K562 (cell line): Measurements from ENCODE around the gene ZNF687. TPM values are rescaled to one million over a fixed set of nuclear protein-coding genes. Genes with fewer than 3 reads are reported as not detected.
A peak's percentile ranks its signal among the peaks of the same experiment; 100 is the strongest.

ENCODE experiments used
- DMBX1 ChIP-seq: fragments of 250-450 bp; sonication (Bioruptor Pico); IDR thresholded peaks from 2 replicates; pipeline ENCODE4 v1.8.0; 2022; ENCODE audit warnings: inconsistent platforms, mild to moderate bottlenecking, moderate library complexity, borderline replicate concordance
- ELF4 ChIP-seq: fragments of 450-650 bp; formaldehyde crosslinking; IDR thresholded peaks from 2 replicates; pipeline ENCODE4 v1.4.0; 2022; ENCODE audit warnings: missing genetic modification characterization
- ETS2 ChIP-seq: IDR thresholded peaks from 2 replicates; pipeline ENCODE4 v1.6.1; 2016; ENCODE audit warnings: borderline replicate concordance, missing genetic modification characterization, mild to moderate bottlenecking, moderate library complexity, missing compliant biosample characterization; ENCODE audit not compliant: poor library complexity, severe bottlenecking
- FOXP1 ChIP-seq: sonication (generic); formaldehyde crosslinking; IDR thresholded peaks from 2 replicates; pipeline ENCODE4 v1.8.0; 2022; ENCODE audit warnings: mild to moderate bottlenecking, missing genetic modification reagents
- GTF2F1 ChIP-seq: IDR thresholded peaks from 2 replicates; pipeline ENCODE4 v1.6.1; 2011; ENCODE audit warnings: low read depth, low read length, improper control_type of control experiment
- HNRNPK ChIP-seq: fragments of 200-400 bp; formaldehyde crosslinking; IDR thresholded peaks from one replicate; pipeline ENCODE4 v1.6.1; 2018; ENCODE audit warnings: mild to moderate bottlenecking, low read depth, low read length; ENCODE audit not compliant: poor library complexity, severe bottlenecking
- ID3 ChIP-seq, 2 experiments: fragments of 250-450 bp in 1 of 2; fragments of 450-650 bp in 1 of 2; sonication (Bioruptor Pico) in 1 of 2; IDR thresholded peaks; 2 replicates each; pipeline versions ENCODE4 v1.6.1 to v1.8.0; 2016 to 2021; ENCODE audit warnings: mild to moderate bottlenecking in 2 of 2, moderate library complexity in 2 of 2, missing compliant biosample characterization in 1 of 2, missing genetic modification characterization in 1 of 2
- IFI16 ChIP-seq: fragments of 250-450 bp; sonication (Bioruptor Pico); IDR thresholded peaks from 2 replicates; pipeline ENCODE4 v2.1.2; 2022; ENCODE audit warnings: mild to moderate bottlenecking, inconsistent platforms
- LEF1 ChIP-seq: fragments of 450-650 bp; IDR thresholded peaks from 2 replicates; pipeline ENCODE4 v1.6.1; 2016; ENCODE audit warnings: mild to moderate bottlenecking
- MEF2A ChIP-seq: IDR thresholded peaks from 2 replicates; pipeline ENCODE4 v1.6.1; 2011; ENCODE audit warnings: low read depth, mild to moderate bottlenecking, low read length, moderate library complexity; ENCODE audit not compliant: control insufficient read depth
- NFE2 ChIP-seq: IDR thresholded peaks from 2 replicates; pipeline ENCODE4 v1.6.1; 2014; ENCODE audit warnings: antibody characterized with exemption, low read depth
- NR3C1 ChIP-seq: sonication (generic); formaldehyde crosslinking; IDR thresholded peaks from 2 replicates; pipeline ENCODE4 v1.8.1; 2022; ENCODE audit warnings: missing genetic modification reagents
- PBX2 ChIP-seq, 2 experiments: IDR thresholded peaks in 1 of 2; conservative IDR thresholded peaks in 1 of 2; 2 replicates each; pipeline ENCODE4 v1.6.1; 2016; ENCODE audit warnings: low read depth in 2 of 2, mild to moderate bottlenecking in 1 of 2, missing compliant biosample characterization in 1 of 2, missing genetic modification characterization in 1 of 2, moderate library complexity in 1 of 2
- RB1 ChIP-seq: fragments of 450-650 bp; IDR thresholded peaks from 2 replicates; pipeline ENCODE4 v1.6.1; 2017; ENCODE audit warnings: low read depth, mild to moderate bottlenecking
- TRIM25 ChIP-seq: fragments of 450-650 bp; IDR thresholded peaks from 2 replicates; pipeline ENCODE4 v1.7.0; 2016; ENCODE audit warnings: borderline replicate concordance
- TRIM28 ChIP-seq: fragments of 450-650 bp; IDR thresholded peaks from 2 replicates; pipeline ENCODE4 v1.6.1; 2017
- TSHZ1 ChIP-seq: fragments of 250-450 bp; sonication (Bioruptor Pico); IDR thresholded peaks from 2 replicates; pipeline ENCODE4 v1.4.0; 2020; ENCODE audit warnings: mild to moderate bottlenecking, moderate library complexity
- ZNF184 ChIP-seq: sonication (generic); formaldehyde crosslinking; IDR thresholded peaks from 2 replicates; pipeline ENCODE4 v1.5.0; 2020; ENCODE audit warnings: missing genetic modification reagents
- polyA plus RNA-seq, 8 experiments: library from polyadenylated mRNA; depleted of rRNA in 4 of 8; stranded (reverse) in 5 of 8; unstranded in 3 of 8; fragments of >200 nt; fragmentation: Nextera tagmentation in 2 of 8; fragmentation: Illumina TruSeq in 1 of 8; extraction: Ambion mirVana in 2 of 8; extraction: Trizol in 1 of 8; gene quantifications; 2 replicates each; pipeline versions ENCODE4 v1.2.1 to v1.2.3, GENCODE V29; 2011 to 2014; ENCODE audit warnings: inconsistent platforms in 1 of 8, missing spikeins in 1 of 8
- total RNA-seq, 7 experiments: library from RNA; depleted of rRNA in 6 of 7; stranded (reverse); fragments of >200 nt in 6 of 7; fragmentation: Illumina TruSeq in 2 of 7; extraction: Trizol in 2 of 7; gene quantifications; 2 replicates each; pipeline versions ENCODE4 v1.2.1 to v1.2.3, GENCODE V29; 2011 to 2021; ENCODE audit warnings: low replicate concordance in 1 of 7

The ZNF687 gene
- total and polyA plus RNA-seq, 9 of the 15 experiments (the other 6 are each of a cell fraction or from before 2014, with no cell fraction given), result 0.13 to 26.4 (median 10.6) TPM

- TF ChIP-seq PBX2 (CRISPR knock-in tag; IDR thresholded peaks at IDR 0.05; ENCODE audit: low read depth), result peak; percentile 57
- TF ChIP-seq PBX2 (tag; conservative IDR thresholded peaks at IDR 0.05; ENCODE audit: low read depth), result peak; percentile 85
- no peak for TF ChIP-seq ELF4 (CRISPR knock-in tag)
- TF ChIP-seq TSHZ1 (CRISPR knock-in tag), result no peak
- TF ChIP-seq NFE2, result peak; percentile 86
- TF ChIP-seq TRIM28, result 0 out of 2 replicates have a peak, but pooled peaks have one; percentile 27
- no peak for TF ChIP-seq ZNF184
- no peak for TF ChIP-seq ID3 (CRISPR knock-in tag; IDR thresholded peaks at IDR 0.05)
- no peak; the same call in none of the 2 replicates for TF ChIP-seq ID3 (tag; IDR thresholded peaks at IDR 0.05)
- peak; percentile 92 for TF ChIP-seq DMBX1 (CRISPR knock-in tag)
- TF ChIP-seq IFI16 (CRISPR knock-in tag), result no peak
- no peak for TF ChIP-seq NR3C1 (CRISPR knock-in tag)
- TF ChIP-seq FOXP1 (CRISPR knock-in tag), result peak; percentile 35; the same call in 1 of the 2 replicates
- no peak for TF ChIP-seq MEF2A
- no peak for TF ChIP-seq TRIM25
- TF ChIP-seq HNRNPK, result no peak
- TF ChIP-seq LEF1, result peak; percentile 94
- TF ChIP-seq GTF2F1, result no peak
- no peak for TF ChIP-seq RB1
- no peak for TF ChIP-seq ETS2
These were observed 29.7 kb downstream of the ZNF687 start (continued) for GRCh38 chr1:151311589-151312331.
